Stimulated activated CD8-positive, alpha-beta memory T cell treated with anti-CD3 and anti-CD28 coated beads, Interleukin-15, amount 100 ng/mL, for 4 hours (primary cell): Measurements from ENCODE around the gene CXCR2.
"Not testable (repeated sequence)": the region's sequence is repeated elsewhere in the genome, so short reads cannot be mapped to it uniquely, and the experiment has no call there.

Source experiments
- DNase-seq, 2 donors: peaks; one replicate each; pipeline ENCODE4 v3.0.0-alpha.2; 2020; ENCODE audit warnings: low read depth in 2 of 2

CXCR2 gene

DNA sequence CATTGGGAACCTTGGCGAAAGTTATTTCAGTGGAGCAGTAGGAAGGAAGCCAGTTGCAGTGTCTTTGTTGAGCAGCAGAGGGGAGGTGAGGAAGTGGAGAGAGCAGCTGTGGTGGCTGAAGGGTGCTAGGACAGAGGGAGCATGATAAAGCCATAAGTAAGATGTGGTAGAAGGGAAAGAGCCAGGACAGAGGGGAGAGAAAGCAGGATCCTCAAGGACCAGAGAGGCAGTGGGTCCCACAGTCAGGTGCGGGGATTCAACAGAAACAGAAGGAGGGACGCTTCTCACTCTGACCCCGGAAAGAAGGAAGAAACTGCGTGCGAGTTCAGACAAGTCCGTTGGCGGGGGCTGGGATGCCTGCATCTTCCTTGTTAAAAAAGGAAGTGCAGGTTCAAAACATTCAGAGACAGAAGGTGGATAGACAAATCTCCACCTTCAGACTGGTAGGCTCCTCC, at the start of gene CXCR2:
Gene CXCR2, plus strand, starts transcription at position 403 of the 455 bp plus-strand sequence. CDS start 8,774 bp downstream, outside the sequence.
- no peak for DNase-seq

GRCh38 chr2:218077464-218078216, 48.2 kb upstream of the CXCR2 start:
- no peak for DNase-seq

DNA sequence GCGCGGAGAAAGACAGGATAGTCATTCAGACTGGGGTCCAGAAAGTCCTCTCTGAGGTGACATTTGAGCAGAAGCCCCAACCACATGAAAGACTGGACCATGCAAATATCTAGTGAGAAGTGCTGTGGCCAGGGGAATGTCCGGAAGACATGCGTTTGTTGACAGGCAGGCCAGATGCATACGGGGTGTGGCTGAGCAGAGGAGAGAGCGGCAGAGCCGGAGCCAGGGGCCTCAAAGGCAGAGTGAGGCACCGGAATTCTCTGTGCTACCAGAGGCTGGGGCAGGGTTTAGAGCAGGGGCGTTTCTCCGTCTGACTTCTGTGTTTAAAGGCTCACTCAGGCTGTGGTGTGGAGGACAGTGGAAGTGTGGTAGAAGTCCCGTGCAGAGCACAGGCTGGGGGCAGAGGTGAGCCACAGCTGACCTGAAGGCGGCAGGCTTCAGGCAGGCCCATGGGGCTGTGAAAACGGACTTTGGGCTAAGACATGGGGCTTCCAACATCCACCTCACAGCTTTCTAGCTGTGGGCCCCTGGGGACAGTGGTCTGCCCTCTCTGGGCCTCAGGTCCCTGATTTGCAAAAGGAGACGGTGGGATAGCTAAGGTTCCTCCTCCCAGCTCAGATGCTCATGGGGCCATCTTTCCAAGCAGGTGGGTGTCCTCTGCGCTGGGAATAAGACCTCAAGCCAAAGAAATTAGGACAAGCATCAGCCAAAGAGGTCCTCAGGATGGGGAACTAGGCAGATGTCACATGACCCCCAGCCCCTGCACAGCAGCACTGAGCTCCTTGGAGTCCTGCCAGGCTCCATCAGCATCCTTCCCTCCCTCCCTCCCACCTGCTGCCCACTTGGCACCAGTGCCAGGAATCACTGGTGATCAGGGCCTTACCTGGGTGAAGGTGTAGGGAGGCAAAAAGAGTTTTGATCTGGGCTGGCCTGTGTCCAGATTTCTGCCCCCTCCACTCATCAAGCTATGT, 45.6 kb upstream of the CXCR2 start:
- no peak for DNase-seq

GRCh38 chr2:218081063-218081462, 44.8 kb upstream of the CXCR2 start:
- no peak for DNase-seq

- no peak for DNase-seq
Observed at GRCh38 chr2:218081695-218082094, 44.1 kb upstream of the CXCR2 start.

DNA sequence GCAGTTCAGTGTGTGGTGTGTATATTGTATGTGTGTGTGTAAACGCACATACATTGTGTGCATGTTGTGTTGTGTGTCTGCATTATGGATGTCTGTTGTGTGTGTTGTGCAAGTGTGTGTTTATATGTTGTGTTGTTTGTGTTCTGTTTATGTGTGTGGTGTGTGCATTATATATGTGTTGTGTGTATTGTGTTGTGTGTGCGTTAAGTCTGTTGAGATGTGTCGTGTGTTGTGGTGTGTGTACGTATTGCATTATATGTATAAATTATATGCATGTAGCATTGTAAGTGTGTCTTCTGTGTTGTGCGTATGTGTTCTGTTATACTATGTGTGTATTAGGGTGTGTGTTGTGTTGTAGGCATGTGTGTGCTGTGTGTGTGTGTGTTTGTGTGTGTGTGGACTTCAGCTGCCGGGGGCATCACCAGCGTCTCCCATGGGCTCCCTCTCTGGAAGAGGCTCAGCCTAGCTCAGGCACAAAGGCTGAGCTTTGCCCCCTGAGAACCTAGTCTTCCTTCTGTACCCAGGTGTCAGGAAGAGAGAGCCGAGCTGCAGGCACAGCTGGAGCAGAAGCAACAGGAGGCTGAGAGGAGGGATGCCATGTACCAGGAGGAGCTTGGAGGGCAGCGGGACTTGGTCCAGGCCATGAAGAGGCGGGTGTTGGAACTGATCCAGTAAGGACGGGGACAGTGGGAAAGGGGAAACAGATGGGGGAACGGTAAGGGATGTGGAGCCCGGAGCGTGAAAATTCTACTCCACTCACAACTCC, 43.1 kb upstream of the CXCR2 start:
- DNase-seq: no peak

- no peak for DNase-seq
Observed at GRCh38 chr2:218083352-218083676, 42.5 kb upstream of the CXCR2 start.

DNA sequence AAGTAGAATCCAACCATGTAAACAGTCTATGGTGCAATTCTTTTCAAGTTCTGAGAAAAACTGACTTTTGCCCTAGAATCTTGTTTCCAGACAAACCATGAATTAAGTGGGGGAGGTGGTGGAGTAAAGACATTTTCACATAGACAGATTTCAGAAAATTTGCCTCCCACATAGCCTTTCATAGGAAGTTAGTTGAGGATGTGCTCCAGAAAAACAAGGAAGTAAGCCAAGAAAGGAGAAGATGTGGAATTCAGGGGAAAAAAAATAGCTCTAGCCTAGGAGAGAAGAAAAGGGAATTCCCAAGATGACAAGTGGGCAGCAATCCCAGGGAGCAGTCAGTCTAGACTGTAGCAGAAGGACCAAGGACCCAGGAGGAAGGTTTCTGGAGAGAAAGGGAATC, 39.4 kb upstream of the CXCR2 start:
- no peak for DNase-seq

DNA sequence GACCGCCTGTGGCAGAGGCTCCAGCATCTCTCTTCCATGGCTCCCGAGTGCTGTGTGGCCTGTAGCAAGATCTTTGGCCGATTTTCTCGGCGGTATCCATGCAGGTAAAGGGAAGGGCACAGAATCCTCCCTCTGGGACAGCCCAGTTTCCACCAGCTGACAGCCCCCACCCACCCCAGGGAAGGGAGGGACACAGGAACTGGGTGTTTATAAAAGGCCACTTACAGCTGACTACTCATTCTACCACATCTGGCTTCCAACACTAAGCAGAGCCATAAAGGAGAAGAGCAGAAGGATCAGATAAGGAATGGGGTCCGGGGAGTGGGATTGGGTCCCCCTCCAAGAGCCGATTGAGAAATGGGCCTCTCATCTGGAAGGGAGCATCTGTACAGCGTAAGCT, 36.6 kb upstream of the CXCR2 start:
- DNase-seq: no peak

DNA sequence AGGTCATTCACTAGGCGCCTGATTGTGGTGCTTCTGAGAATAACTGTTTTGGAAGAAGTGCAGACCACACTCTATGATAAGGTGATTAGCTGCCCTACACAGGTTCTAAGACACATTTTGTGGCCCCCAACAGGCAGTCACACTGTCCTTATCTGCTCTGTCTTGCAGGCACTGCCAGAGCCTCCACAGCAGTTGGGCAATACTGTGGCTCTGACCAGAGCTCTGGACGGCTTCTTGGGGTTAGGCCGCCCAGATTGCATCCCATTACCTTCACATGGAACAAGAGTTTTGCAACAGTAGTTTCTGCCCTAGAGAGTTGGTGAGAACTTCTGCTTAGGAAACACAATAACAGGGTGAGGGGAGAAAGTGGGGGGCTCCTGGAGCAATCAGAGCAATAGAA, 34.1 kb upstream of the CXCR2 start:
- DNase-seq: no peak

- no peak for DNase-seq
Observed at GRCh38 chr2:218093879-218094278, 31.9 kb upstream of the CXCR2 start.

DNA sequence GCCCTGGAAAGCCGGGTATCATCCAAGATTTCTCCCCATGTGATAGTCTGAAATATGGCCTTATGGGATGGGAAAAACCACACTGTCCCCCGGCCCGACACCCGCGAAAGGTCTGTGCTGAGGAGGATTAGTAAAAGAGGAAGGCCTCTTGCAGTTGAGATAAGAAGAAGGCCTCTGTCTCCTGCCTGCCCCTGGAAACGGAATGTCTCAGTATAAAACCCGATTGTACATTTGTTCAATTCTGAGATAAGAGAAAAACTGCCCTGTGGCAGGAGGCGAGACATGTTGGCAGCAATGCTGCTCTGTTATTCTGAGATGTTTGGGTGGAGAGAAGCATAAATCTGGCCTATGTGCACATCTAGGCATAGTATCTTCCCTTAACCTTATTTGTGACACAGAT, 30.0 kb upstream of the CXCR2 start:
- DNase-seq: no peak

GRCh38 chr2:218097975-218098374, 27.9 kb upstream of the CXCR2 start:
- no peak for DNase-seq

GRCh38 chr2:218108834-218109233, 17.0 kb upstream of the CXCR2 start:
- not testable (repeated sequence) for DNase-seq

DNA sequence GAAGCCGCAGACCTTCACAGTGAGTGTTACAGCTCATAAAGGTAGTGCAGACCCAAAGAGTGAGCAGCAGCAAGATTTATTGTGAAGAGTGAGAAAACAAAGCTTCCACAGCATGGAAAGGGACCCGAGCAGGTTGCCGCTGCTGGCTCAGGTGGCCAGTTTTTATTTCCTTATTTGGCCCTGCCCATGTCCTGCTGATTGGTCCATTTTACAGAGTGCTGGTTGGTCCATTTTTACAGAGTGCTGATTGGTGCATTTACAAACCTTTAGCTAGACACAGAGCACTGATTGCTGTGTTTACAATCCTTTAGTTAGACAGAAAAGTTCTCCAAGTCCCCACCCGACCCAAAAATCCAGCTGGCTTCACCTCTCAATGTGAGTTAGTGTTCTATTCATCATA, 4.0 kb upstream of the CXCR2 start:
- DNase-seq: not testable (repeated sequence)

DNA sequence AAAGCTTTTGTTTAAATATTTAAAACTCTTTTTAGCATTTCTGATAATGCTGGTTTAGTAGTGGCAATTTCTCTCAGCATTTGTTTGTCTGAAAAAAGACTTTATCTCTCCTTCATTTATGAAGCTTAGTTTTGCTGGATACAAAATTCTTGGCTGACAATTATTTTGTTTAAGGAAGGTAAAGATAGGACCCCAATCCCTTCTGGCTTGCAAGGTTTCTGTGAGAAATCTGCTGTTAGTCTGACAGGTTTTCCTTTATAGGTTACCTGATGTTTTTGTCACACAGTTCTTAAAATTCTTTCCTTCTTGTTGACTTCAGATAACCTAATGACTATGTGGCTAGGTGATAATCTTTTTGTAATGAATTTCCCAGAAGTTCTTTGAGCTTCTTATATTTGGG, 3.5 kb upstream of the CXCR2 start:
- not testable (repeated sequence) for DNase-seq

- DNase-seq: no peak
Observed at GRCh38 chr2:218123986-218124385, 1.8 kb upstream of the CXCR2 start.

GRCh38 chr2:218125095-218125494, 733 bp upstream of the CXCR2 start:
- no peak for DNase-seq

DNA sequence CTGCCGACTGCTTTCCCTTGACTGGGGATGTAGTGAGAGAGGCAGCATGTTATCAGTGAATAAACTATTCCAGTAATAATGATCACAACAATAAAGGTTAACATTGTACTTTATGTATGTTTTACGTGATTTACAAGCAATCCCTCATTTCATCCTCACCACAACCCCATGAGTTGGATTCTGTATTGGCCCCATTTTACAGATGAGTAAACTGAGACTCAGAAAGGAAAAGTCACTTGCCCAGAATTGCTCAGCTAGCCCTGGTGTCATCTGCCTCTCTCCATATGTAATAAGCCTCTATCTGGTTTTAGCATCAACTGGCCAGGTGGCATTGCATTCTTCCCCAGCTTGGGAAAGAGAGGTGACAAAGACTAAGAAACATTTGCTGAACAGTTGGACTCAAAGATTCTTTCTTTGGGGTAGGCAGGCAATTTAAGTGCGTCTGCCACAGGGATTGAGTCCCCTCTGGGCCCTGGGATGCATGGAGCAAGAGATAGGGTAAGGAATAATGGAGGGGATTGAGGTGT, 2.2 kb downstream of the CXCR2 start:
- DNase-seq: no peak

DNA sequence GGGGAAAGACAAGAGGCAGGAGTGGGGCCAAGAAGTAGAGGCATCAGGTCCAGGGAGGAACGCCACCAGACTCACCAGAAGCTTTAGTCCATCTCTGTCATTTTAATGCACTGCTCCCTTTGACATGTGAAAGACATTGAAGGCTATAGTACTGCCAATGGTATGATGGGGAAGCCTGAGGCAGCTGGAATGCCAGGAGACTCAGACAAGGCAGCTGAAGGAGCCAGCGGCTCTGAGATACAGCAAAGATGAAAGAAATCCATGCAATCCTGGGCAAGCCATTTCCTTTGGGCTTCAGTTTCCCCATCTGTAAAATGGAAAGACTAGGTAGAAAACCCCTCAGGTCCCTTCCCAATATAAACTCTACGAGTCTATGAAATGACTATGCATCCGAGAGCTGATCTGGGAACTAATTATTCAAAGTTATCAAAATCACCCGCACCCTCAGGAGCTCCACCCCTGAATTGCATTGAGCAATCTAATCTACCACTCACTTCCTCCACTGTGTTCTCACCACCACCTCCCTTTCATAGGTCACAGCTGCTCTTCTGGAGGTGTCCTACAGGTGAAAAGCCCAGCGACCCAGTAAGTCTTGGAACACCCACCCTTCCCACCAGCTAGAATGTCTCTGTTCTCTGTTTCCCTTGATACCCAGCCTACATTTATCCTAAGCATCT, 3.1 kb downstream of the CXCR2 start:
- no peak for DNase-seq

DNA sequence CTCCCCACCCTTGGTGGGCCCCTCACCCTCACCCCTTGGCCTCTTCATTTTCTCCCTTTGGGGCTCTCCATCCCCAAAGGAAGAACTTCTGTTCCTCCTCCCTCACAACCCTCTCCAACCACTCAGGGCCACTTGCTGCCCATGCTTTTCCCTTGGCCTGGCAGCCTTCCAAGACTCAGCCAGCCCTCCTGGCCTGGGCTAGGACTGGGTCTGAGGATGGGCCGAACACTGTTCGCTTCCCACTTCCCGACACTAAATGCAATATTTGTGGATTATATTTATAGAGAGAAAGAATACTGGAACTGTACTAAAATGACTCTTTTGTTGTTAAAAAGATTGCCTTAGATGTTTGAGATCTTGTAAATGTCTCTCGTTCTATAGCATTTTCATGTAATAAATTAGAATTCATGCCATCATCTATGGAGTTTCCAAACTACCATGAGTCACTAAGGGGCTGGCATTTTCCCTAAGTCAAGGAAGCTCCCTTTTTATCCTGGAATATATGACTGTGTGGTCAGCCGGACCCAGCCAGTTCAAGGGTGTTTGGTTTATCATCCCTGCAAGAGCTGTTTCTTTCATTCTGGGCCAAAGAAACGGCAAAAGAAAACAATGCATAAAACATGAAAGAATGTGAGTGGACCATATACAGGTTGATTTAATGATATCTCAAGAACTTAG, 3.8 kb downstream of the CXCR2 start:
- DNase-seq: no peak
